NCI-H128 (cell line): ENCODE measurements around the gene ITGA3.

Experiments used
- DNase-seq: peaks from one replicate; lab custom pipeline; 2025; ENCODE audit not compliant: unreplicated experiment; lab: John Stamatoyannopoulos, UW

Gene ITGA3

DNA sequence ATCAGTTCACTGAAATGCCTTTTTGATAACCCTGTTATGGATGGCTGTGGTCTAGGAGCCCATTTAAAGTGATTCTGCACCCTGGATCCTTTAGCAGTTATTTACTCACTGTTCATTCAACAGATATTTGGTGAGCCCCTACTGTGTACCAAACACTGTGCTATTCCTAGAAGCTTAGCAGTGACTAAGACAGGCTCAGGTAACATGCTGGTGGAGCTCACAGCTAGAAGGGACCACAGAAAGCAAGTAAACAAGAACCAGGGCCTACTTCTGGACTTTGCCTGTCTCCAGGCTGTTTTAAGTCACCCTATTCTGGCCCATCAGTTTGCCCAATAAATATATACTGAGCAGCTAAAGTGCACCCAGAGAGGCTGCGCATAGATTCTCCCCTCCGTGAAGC is 11.1 kb downstream of the ITGA3 start:
- DNase-seq, result no peak

DNA sequence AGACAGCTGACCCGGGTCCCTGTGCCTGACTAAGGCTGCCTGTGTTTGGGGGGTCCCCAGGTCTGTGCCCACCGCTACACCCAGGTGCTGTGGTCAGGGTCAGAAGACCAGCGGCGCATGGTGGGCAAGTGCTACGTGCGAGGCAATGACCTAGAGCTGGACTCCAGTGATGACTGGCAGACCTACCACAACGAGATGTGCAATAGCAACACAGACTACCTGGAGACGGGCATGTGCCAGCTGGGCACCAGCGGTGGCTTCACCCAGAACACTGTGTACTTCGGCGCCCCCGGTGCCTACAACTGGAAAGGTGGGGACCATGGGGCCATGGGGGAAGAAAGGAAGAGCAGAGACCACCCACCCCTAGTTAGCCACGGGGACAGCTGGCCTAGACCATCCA is 12.1 kb downstream of the ITGA3 start:
- DNase-seq, result no peak

DNA sequence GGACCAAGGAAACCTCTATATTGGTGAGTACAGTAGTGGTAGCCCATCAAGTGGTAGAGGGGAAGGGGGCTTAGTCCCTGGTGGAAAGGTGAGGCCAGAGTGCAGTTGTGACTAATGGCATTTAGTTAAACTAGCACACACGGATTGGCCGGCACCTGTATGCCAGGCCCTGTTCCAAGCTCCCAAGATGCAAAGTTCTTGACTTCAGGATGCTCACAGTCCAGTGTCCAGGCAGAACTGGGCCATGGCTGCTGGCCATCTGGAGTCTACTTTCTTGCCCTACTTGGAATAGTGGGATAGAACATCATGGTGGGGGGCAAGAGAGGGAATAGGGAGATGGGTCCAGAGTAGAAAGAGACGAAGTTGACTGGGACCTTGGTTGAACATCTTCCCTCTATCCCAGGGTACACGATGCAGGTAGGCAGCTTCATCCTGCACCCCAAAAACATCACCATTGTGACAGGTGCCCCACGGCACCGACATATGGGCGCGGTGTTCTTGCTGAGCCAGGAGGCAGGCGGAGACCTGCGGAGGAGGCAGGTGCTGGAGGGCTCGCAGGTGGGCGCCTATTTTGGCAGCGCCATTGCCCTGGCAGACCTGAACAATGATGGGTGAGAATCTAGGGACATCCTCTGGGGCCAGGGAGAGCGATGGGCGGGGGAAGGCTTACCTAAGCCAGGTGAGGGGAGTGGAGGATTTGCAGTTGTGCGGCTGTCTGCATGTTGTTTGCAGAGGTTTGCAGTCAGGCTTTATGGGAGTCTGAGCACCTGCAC is 15.2 kb downstream of the ITGA3 start:
- DNase-seq, result no peak

DNA sequence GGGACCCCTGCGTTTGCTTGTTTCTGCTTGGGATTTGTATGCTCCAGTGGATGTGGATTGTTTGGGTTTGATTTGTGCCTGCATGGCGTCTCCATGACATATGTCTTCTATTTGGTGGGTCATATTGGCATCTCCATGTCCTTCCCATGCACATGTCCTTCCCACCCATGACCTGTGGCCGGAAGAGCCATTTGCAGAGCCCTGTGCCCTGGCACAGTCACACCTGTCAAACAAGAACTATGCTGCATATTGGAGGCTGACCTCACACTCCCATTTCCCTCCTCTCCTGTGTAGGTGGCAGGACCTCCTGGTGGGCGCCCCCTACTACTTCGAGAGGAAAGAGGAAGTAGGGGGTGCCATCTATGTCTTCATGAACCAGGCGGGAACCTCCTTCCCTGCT is 15.8 kb downstream of the ITGA3 start:
- no peak for DNase-seq

DNA sequence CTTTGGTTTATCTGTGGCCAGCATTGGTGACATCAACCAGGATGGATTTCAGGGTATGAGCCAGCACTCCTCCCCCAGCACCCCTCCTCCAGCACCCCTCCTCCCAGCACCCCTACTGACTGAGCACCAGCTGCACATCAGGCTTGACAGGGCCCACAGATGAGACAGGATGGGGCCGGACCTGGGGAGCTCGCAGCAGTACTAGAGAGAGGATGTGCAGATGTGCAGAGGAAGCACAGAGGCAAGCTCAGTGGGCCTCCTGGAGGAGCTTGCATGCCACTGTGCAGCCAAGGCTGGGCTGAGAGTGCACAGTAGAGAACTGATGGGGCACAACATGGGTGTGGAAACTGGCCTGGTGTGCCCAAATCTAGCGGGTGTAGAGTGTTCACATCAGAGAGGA is 16.2 kb downstream of the ITGA3 start:
- no peak for DNase-seq

DNA sequence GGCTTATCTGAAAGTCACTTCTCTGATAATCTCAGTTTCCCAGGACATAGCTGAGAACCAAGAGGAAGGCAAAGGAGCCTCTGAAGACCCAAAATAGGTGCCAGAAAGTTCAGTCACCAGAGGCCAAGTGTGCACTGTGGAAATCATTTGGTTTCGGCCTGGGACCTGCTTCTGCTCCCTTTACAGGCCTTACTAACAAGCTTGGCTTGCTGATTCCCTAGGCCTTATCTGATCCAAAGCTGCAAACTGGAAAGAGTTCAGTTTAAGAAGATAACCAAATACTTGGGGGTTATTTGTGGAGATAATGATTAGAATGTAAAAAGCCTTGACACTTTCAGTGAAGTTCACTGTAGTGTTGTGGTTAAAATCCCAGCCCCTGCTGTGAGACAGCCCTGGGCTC is 17.0 kb downstream of the ITGA3 start:
- no peak for DNase-seq

DNA sequence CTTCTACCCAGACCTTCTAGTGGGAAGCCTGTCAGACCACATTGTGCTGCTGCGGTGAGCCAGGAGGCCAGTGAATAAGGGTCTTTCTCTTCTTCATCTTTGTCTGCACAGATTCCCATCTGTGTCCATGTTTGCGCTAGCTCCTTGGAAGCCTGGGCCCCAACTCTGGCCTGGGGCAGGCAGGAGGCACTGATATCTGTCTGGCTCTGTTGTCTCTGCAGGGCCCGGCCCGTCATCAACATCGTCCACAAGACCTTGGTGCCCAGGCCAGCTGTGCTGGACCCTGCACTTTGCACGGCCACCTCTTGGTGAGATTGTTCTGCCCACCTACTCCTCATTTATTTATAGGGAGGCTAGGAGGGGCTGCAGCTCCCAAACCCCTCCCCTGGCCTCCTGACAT is 18.3 kb downstream of the ITGA3 start:
- no peak for DNase-seq

DNA sequence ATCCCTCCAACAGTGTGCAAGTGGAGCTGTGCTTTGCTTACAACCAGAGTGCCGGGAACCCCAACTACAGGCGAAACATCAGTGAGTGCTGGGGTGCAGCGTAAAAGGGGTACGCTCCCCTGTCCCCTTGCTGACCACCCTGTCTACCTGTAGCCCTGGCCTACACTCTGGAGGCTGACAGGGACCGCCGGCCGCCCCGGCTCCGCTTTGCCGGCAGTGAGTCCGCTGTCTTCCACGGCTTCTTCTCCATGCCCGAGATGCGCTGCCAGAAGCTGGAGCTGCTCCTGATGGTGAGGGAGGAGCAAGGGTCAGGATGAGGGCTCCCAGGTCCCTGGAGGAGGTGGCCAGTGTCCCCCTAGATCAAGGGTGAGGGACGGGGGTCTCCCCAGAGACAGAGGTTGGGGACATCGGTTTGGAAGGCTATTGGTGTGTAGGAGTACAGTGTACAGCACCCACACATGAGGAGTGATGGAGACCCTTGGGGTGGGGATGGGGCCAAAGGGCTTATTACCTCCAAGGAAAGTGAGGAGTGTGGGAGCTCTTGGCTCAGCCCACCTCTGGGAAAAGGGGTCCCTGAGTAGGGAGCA is 19.6 kb downstream of the ITGA3 start:
- DNase-seq, result no peak

DNA sequence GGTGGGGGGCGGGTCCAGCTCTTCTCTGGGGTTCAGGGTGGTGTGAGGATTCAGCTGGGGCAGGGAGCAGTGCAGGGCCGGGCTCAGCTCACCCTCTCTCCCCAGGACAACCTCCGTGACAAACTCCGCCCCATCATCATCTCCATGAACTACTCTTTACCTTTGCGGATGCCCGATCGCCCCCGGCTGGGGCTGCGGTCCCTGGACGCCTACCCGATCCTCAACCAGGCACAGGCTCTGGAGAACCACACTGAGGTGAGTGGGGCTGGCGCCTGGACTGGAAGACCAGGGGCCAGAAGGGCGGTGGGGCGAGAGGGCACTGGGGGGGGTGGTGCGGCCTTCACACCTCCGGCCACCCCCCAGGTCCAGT is 20.3 kb downstream of the ITGA3 start:
- DNase-seq, result no peak

DNA sequence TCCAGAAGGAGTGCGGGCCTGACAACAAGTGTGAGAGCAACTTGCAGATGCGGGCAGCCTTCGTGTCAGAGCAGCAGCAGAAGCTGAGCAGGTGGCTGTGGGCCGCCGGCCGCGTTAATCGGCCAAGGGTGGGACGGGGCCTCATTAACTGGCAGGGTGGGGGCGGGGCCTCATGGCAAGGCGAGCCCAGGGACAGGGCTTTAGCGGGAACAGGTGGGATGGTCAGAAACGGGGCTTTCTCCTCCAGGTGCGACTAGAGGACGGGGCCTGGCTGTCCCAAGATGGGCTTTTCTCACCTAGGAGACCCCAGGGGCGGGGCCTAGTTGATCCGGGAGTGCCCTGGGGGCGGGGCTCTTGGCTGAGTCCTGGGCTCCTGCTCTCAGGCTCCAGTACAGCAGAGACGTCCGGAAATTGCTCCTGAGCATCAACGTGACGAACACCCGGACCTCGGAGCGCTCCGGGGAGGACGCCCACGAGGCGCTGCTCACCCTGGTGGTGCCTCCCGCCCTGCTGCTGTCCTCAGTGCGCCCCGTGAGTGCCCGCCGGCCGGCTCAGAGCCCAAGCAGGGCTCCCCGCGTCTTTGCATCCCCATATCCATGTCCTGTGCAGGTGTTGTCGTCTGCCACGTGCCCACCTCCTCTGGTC is 20.8 kb downstream of the ITGA3 start:
- DNase-seq, result no peak

DNA sequence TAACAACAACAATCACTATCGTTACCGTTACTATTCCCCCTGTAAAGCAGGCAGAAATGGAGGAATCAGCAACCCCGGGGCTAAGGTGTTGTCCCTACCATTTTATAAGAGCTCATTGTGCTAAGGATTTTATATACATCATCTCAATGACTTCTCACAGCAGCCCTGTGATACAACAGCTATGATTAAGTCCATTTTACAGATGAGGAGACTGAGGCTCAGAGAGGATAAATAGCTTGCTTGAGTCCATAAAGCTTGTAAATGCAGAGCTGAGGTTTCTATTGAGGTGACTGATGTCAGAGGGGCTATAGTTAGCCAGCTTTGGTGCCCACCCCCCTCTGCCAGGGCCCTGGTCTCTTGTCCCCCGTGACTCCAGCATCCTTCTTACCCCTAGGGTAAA is 22.5 kb downstream of the ITGA3 start:
- no peak for DNase-seq

DNA sequence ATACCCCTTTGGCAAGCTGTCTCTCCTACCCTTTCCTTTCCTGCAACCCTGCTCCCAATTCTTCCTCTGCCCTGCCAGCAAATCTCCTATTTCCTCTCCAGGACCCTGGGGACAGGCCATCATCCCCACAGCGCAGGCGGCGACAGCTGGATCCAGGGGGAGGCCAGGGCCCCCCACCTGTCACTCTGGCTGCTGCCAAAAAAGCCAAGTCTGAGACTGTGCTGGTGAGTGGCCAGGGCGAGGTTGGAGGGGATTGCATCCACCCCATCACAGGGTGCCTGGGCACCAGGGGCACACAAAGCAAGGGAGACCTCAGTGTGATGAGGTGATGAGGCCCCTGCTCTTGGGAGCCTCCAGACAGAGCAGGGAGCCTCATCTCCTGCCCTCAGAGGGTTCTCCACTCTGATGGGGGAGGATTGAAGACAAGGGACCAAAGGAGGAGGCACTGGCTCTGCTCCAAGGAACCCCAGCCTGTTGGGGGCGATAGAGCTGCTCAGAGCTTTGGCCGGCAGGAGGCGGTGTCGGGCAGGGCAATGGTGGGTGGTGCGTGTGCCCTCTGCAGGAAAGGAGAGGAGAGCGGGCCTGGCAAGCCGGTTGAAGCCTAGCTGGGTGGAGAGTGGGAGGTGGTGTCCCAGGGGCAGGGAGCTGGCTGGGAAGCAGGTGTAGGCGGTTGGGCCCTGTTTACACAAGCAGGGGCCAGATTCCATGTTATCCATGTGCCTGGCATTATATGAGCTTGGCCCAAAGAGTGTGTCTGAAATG is 23.6 kb downstream of the ITGA3 start:
- DNase-seq, result no peak

DNA sequence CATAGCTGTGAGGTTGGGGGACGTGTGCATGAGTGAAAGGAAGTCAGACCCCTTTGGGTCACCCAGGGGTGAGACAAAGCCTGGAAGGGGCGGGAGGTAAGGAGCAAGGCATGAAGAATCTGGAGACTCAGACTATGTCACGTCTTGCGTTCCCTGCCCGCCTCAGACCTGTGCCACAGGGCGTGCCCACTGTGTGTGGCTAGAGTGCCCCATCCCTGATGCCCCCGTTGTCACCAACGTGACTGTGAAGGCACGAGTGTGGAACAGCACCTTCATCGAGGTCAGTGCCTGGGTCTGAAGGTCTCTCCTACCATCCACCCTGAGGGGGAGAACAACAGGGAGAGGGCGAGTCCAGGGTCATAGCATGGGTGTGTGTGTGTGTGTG is 24.2 kb downstream of the ITGA3 start:
- DNase-seq, result no peak

DNA sequence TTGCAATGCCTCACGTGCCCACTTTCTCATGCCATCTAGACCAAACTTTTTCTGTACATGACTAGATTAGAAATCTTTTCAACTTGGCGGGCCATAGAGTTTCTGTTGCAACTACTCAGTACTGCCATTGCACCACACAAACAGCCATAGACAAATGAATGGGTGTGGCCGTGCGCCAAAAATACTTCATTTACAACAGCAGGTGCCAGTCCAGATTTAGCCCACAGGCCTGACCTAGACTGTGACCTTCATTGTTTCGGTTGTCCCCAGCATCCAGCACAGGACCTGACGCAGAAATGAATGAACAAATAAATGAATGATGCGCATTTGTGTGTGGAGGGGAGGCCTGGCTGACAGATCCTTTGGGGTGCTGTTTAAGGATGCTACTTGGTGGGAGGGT is 24.9 kb downstream of the ITGA3 start:
- no peak for DNase-seq

DNA sequence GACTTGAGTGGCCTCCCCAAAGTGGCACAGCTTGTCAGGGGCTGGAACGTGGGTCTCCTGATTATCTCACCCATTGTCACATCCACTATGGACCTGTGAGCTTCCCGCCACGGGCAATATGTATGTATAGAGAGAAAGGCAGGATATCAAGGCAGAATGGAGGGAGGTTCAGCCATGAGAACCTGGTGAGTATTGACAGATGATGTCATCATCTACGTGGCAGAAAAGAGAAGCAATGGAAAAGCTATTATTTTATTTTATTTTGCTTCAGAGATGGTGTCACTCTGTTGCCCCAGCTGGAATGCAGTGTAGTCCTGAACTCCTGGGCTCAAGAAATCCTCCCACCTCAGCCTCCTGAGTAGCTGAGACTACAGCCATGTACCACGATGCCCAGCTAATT is 25.8 kb downstream of the ITGA3 start:
- DNase-seq, result no peak

DNA sequence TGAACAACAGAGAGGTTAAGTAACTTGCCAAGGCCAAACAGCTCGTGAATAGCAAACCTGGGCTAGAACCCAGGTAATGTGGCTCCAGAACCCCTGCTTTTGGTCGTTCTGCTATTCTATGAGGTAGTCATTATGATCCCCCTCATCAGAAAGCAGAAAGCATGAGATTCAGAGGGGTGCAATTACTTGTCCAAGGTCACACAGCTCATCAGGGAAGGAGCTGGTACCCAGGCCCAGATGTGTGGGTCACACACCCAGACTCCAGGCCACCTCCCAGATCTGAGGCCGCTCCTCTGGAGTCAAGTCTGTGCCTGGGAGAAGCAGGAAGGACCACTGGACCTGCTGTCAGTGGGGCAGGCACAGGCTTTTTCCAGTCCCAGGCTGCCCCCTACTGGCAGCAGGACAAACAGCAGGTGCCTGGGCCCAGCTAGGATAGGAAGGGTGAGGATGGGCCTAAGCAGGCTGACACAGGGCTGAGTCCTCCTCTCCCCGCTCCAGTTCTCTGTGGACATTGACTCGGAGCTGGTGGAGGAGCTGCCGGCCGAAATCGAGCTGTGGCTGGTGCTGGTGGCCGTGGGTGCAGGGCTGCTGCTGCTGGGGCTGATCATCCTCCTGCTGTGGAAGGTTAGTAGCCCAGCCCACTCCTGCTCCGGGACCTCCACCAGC is 31.5 kb downstream of the ITGA3 start:
- no peak for DNase-seq

DNA sequence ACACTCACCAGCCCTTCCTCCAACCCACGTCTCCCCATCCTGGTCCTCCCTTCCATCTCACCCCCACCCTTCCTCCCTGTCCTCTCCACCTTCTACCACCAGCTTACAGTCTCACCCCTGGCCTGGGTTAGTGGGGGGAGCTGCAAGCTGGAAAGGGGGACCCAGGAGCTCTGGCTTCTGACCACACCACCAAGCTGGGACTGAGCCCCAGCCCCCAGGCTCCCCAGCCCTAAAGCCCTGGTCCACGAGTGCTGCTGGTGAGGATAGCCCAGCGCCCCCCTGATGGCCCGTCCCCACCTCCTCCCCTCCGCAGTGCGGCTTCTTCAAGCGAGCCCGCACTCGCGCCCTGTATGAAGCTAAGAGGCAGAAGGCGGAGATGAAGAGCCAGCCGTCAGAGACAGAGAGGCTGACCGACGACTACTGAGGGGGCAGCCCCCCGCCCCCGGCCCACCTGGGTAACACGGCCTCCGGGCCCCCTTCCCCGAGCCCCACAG is 32.0 kb downstream of the ITGA3 start:
- DNase-seq, result no peak

DNA sequence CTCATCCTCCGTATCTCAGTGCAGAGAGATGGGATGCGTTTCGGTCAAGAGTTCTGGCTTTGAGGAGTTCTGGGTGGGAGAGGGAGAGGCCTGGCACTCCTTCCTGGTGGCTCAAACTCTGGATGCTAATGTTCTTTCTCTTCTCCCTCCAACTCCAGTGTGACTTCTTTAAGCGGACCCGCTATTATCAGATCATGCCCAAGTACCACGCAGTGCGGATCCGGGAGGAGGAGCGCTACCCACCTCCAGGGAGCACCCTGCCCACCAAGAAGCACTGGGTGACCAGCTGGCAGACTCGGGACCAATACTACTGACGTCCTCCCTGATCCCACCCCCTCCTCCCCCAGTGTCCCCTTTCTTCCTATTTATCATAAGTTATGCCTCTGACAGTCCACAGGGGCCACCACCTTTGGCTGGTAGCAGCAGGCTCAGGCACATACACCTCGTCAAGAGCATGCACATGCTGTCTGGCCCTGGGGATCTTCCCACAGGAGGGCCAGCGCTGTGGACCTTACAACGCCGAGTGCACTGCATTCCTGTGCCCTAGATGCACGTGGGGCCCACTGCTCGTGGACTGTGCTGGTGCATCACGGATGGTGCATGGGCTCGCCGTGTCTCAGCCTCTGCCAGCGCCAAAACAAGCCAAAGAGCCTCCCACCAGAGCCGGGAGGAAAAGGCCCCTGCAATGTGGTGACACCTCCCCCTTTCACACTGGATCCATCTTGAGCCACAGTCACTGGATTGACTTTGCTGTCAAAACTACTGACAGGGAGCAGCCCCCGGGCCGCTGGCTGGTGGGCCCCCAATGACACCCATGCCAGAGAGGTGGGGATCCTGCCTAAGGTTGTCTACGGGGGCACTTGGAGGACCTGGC is 33.3 kb downstream of the ITGA3 start:
- DNase-seq, result no peak

DNA sequence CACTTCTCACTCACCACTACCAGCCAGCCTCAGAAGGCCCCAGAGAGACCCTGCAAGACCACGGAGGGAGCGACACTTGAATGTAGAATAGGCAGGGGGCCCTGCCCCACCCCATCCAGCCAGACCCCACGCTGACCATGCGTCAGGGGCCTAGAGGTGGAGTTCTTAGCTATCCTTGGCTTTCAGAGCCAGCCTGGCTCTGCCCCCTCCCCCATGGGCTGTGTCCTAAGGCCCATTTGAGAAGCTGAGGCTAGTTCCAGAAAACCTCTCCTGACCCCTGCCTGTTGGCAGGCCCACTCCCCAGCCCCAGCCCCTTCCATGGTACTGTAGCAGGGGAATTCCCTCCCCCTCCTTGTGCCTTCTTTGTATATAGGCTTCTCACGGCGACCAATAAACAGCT is 34.2 kb downstream of the ITGA3 start:
- DNase-seq, result no peak
